Stromal cell of bone marrow (primary cell): ENCODE measurements around the gene RPS18.

ENCODE experiments used
- DNase-seq: peaks from one replicate; pipeline ENCODE4 v3.0.0-alpha.2; 2012; ENCODE audit warnings: low read depth

Gene RPS18

GRCh38 chr6:33314943-33315792 lies 43.3 kb downstream of the RPS18 start:
- DNase-seq = no peak

GRCh38 chr6:33315793-33316602 lies 44.1 kb downstream of the RPS18 start:
- no peak for DNase-seq

- DNase-seq = no peak
Observed at GRCh38 chr6:33316603-33317418, 44.9 kb downstream of the RPS18 start.

- DNase-seq = no peak
Observed at GRCh38 chr6:33317419-33317668, 45.5 kb downstream of the RPS18 start.

- DNase-seq = peak; percentile 100
Observed at GRCh38 chr6:33317669-33318425, 46.0 kb downstream of the RPS18 start, which contains the start of gene ZBTB22. Gene ZBTB22, minus strand, starts transcription at chr6:33317744. Its CDS starts 828 bp downstream, at chr6:33316916.

- DNase-seq = no peak
Observed at GRCh38 chr6:33318426-33319073, 46.7 kb downstream of the RPS18 start.

- DNase-seq = no peak
Observed at GRCh38 chr6:33319939-33320314, 48.1 kb downstream of the RPS18 start.

- DNase-seq = peak; percentile 77
Observed at GRCh38 chr6:33320315-33321181, 48.7 kb downstream of the RPS18 start.

GRCh38 chr6:33321227-33321626 lies 49.4 kb downstream of the RPS18 start:
- no peak for DNase-seq

GRCh38 chr6:33323623-33323948 lies 51.7 kb downstream of the RPS18 start:
- DNase-seq = no peak

GRCh38 chr6:33324125-33324524 lies 52.2 kb downstream of the RPS18 start:
- no peak for DNase-seq
